Glutamatergic neuron (in vitro differentiated cells): ENCODE data around the gene CEP135. TPM values are rescaled to one million over a fixed set of nuclear protein-coding genes. Genes with fewer than 3 reads are reported as not detected.

Source experiments
- DNase-seq: peaks from one replicate; pipeline ENCODE4 v3.0.0; 2022
- H3K27ac Mint-ChIP-seq: one replicate; pipeline ENCODE4 v1.8.0; 2020; ENCODE audit warnings: mild to moderate bottlenecking, mixed read lengths, inconsistent platforms; ENCODE audit not compliant: unreplicated experiment
- H3K27me3 Mint-ChIP-seq: one replicate; pipeline ENCODE4 v1.8.0; 2020; ENCODE audit warnings: mild to moderate bottlenecking, moderate library complexity, mixed read lengths, inconsistent platforms; ENCODE audit not compliant: unreplicated experiment
- H3K36me3 Mint-ChIP-seq: one replicate; pipeline ENCODE4 v1.8.0; 2020; ENCODE audit warnings: mild to moderate bottlenecking, mixed read lengths, inconsistent platforms; ENCODE audit not compliant: unreplicated experiment
- H3K4me1 Mint-ChIP-seq: one replicate; pipeline ENCODE4 v1.8.0; 2020; ENCODE audit warnings: mild to moderate bottlenecking, low read depth, mixed read lengths, inconsistent platforms; ENCODE audit not compliant: unreplicated experiment
- H3K4me3 Mint-ChIP-seq: one replicate; pipeline ENCODE4 v1.8.0; 2020; ENCODE audit warnings: mild to moderate bottlenecking, mixed read lengths, inconsistent platforms; ENCODE audit not compliant: unreplicated experiment
- H3K9me3 Mint-ChIP-seq: one replicate; pipeline ENCODE4 v1.8.0; 2020; ENCODE audit warnings: mild to moderate bottlenecking, moderate library complexity, mixed read lengths, inconsistent platforms; ENCODE audit not compliant: unreplicated experiment
- CTCF ChIP-seq: fragments of 200-600 bp; sonication (generic); IDR thresholded peaks from one replicate; pipeline ENCODE4 v1.5.0; 2021; ENCODE audit not compliant: partially characterized antibody, unreplicated experiment
- total RNA-seq: library from RNA; stranded (reverse); fragmentation: NEBNext Ultra II Directional; extraction: Animal tissue kit (Norgen Biotek cat#: 25700); gene quantifications from one replicate; pipeline ENCODE4 v1.2.1, GENCODE V29; 2021; ENCODE audit not compliant: unreplicated experiment

CEP135 gene
- total RNA-seq, 1 donor from 2014 or later, result 4.2 TPM

- Mint-ChIP-seq H3K4me3 (no peak overlapping the region), H3K27ac (no peak overlapping the region), H3K9me3 (peaks cover 4% of the 10 kb centered on the region), H3K4me1 (no peaks in the 10 kb centered on the region), H3K36me3 (peaks cover 16% of the 10 kb centered on the region), H3K27me3 (no peaks in the 10 kb centered on the region)
- TF ChIP-seq CTCF, result no peak
- DNase-seq, result no peak
Measured at GRCh38 chr4:56007154-56007553, 58.4 kb downstream of the CEP135 start.

- TF ChIP-seq CTCF, result no peak
- Mint-ChIP-seq H3K36me3 (peaks cover 16% of the 10 kb centered on the region), H3K4me1 (no peaks in the 10 kb centered on the region), H3K9me3 (peaks cover 4% of the 10 kb centered on the region), H3K4me3 (no peak overlapping the region), H3K27me3 (no peaks in the 10 kb centered on the region), H3K27ac (no peak overlapping the region)
- no peak for DNase-seq
Measured at GRCh38 chr4:56008206-56008605, 59.5 kb downstream of the CEP135 start.

- DNase-seq, result no peak
- no peak for TF ChIP-seq CTCF
- peaks cover 5% of the 10 kb centered on the region for H3K36me3 Mint-ChIP-seq
- no peak overlapping the region for H3K4me3 Mint-ChIP-seq
- no peaks in the 10 kb centered on the region for H3K27me3 Mint-ChIP-seq
- H3K27ac Mint-ChIP-seq, result no peak overlapping the region
- H3K9me3 Mint-ChIP-seq, result no peaks in the 10 kb centered on the region
- no peaks in the 10 kb centered on the region for H3K4me1 Mint-ChIP-seq
Measured at GRCh38 chr4:56026596-56026995, 77.9 kb downstream of the CEP135 start.

GRCh38 chr4:56028165-56028564 lies 79.4 kb downstream of the CEP135 start:
- H3K4me3 Mint-ChIP-seq, result no peak overlapping the region
- H3K27ac Mint-ChIP-seq, result no peak overlapping the region
- H3K36me3 Mint-ChIP-seq, result peaks cover 5% of the 10 kb centered on the region
- no peaks in the 10 kb centered on the region for H3K27me3 Mint-ChIP-seq
- no peak for TF ChIP-seq CTCF
- no peaks in the 10 kb centered on the region for H3K4me1 Mint-ChIP-seq
- DNase-seq, result no peak
- H3K9me3 Mint-ChIP-seq, result no peaks in the 10 kb centered on the region

- Mint-ChIP-seq H3K36me3 (peaks cover 5% of the 10 kb centered on the region), H3K9me3 (peaks cover 6% of the 10 kb centered on the region), H3K4me3 (no peak overlapping the region), H3K27me3 (no peaks in the 10 kb centered on the region), H3K27ac (no peak overlapping the region), H3K4me1 (peaks cover 2% of the 10 kb centered on the region)
- no peak for TF ChIP-seq CTCF
- DNase-seq, result no peak
Measured at GRCh38 chr4:56038487-56039162, 89.9 kb downstream of the CEP135 start.
